H9 (cell line): ENCODE measurements around the gene SARS1. TPM values are rescaled to one million over a fixed set of nuclear protein-coding genes. Genes with fewer than 3 reads are reported as not detected.
"Not testable (repeated sequence)": the region's sequence is repeated elsewhere in the genome, so short reads cannot be mapped to it uniquely, and the experiment has no call there.

ENCODE experiments used
- DNase-seq: peaks from one replicate; pipeline ENCODE4 v3.0.0-alpha.2; 2017
- H2AFZ ChIP-seq: one replicate; pipeline ENCODE4 v1.6.1; 2013; ENCODE audit warnings: mild to moderate bottlenecking, low read length, control low read depth, moderate library complexity
- H2AK5ac ChIP-seq: 2 replicates; pipeline ENCODE4 v1.6.1; 2013; ENCODE audit warnings: low read length, control low read depth, mixed read lengths; ENCODE audit not compliant: insufficient read length
- H2BK120ac ChIP-seq: one replicate; pipeline ENCODE4 v1.6.1; 2013; ENCODE audit warnings: low read depth, mild to moderate bottlenecking, low read length, control low read depth, inconsistent platforms; ENCODE audit not compliant: poor library complexity, severe bottlenecking
- H2BK12ac ChIP-seq: 2 replicates; pipeline ENCODE4 v1.6.1; 2013; ENCODE audit warnings: low read length, control low read depth, mixed read lengths, low read depth; ENCODE audit not compliant: insufficient read length
- H2BK15ac ChIP-seq: 2 replicates; pipeline ENCODE4 v1.6.1; 2013; ENCODE audit warnings: low read depth, low read length, control low read depth
- H2BK20ac ChIP-seq: one replicate; pipeline ENCODE4 v1.6.1; 2013; ENCODE audit warnings: low read depth, mild to moderate bottlenecking, low read length, control low read depth, inconsistent platforms; ENCODE audit not compliant: poor library complexity, severe bottlenecking
- H2BK5ac ChIP-seq: 2 replicates; pipeline ENCODE4 v1.6.1; 2013; ENCODE audit warnings: low read length, control low read depth, mixed read lengths; ENCODE audit not compliant: insufficient read length
- H3K14ac ChIP-seq: 2 replicates; pipeline ENCODE4 v1.6.1; 2013; ENCODE audit warnings: low read length, control low read depth; ENCODE audit not compliant: insufficient read depth
- H3K18ac ChIP-seq: 2 replicates; pipeline ENCODE4 v1.6.1; 2013; ENCODE audit warnings: low read depth, mild to moderate bottlenecking, mixed read lengths, low read length, control low read depth; ENCODE audit not compliant: insufficient read length
- H3K23ac ChIP-seq: 2 replicates; pipeline ENCODE4 v1.6.1; 2013; ENCODE audit warnings: low read length, control low read depth, mixed read lengths, low read depth; ENCODE audit not compliant: insufficient read length
- H3K23me2 ChIP-seq: 2 replicates; pipeline ENCODE4 v1.6.1; 2013; ENCODE audit warnings: low read depth, mild to moderate bottlenecking, mixed read lengths, low read length, control low read depth; ENCODE audit not compliant: insufficient read length, poor library complexity, severe bottlenecking
- H3K27ac ChIP-seq: 2 replicates; pipeline ENCODE4 v1.5.1; 2013; ENCODE audit warnings: low read length, control low read depth, mixed read lengths, low read depth; ENCODE audit not compliant: insufficient read length
- H3K27me3 ChIP-seq: 2 replicates; pipeline ENCODE4 v1.6.1; 2013; ENCODE audit warnings: low read length, control low read depth, inconsistent platforms; ENCODE audit not compliant: insufficient read depth
- H3K4ac ChIP-seq: 2 replicates; pipeline ENCODE4 v1.6.1; 2013; ENCODE audit warnings: low read depth, mild to moderate bottlenecking, control low read depth, inconsistent platforms, low read length, moderate library complexity
- H3K4me1 ChIP-seq: 2 replicates; pipeline ENCODE4 v1.6.1; 2013; ENCODE audit warnings: low read length, control low read depth, inconsistent platforms; ENCODE audit not compliant: insufficient read depth
- H3K4me2 ChIP-seq: 2 replicates; pipeline ENCODE4 v1.6.1; 2013; ENCODE audit warnings: low read length, control low read depth, mixed read lengths; ENCODE audit not compliant: insufficient read length, insufficient read depth
- H3K56ac ChIP-seq: 2 replicates; pipeline ENCODE4 v1.6.1; 2013; ENCODE audit warnings: low read depth, mild to moderate bottlenecking, mixed read lengths, low read length, control low read depth; ENCODE audit not compliant: insufficient read length
- H3K79me1 ChIP-seq: 2 replicates; pipeline ENCODE4 v1.6.1; 2013; ENCODE audit warnings: low read depth, mild to moderate bottlenecking, moderate library complexity, low read length, control low read depth, inconsistent platforms; ENCODE audit not compliant: insufficient read depth, poor library complexity, severe bottlenecking
- H3K79me2 ChIP-seq: 2 replicates; pipeline ENCODE4 v1.6.1; 2013; ENCODE audit warnings: low read length, control low read depth, inconsistent platforms; ENCODE audit not compliant: insufficient read depth
- H3K9ac ChIP-seq: 2 replicates; pipeline ENCODE4 v1.6.1; 2013; ENCODE audit warnings: low read length, control low read depth, mixed read lengths; ENCODE audit not compliant: insufficient read length; ENCODE audit errors: extremely low read depth
- H3K9me3 ChIP-seq: one replicate; pipeline ENCODE4 v1.6.1; 2013; ENCODE audit warnings: low read depth, low read length, inconsistent platforms; ENCODE audit not compliant: control insufficient read depth
- H3T11ph ChIP-seq: one replicate; pipeline ENCODE4 v1.6.1; 2013; ENCODE audit warnings: mild to moderate bottlenecking, low read length, control low read depth, inconsistent platforms
- H4K20me1 ChIP-seq: one replicate; pipeline ENCODE4 v1.6.1; 2013; ENCODE audit not compliant: control insufficient read depth, insufficient read length, insufficient read depth
- H4K5ac ChIP-seq: 2 replicates; pipeline ENCODE4 v1.6.1; 2013; ENCODE audit warnings: low read depth, mild to moderate bottlenecking, mixed read lengths, low read length, control low read depth; ENCODE audit not compliant: insufficient read length
- H4K8ac ChIP-seq: replicated peaks from 2 replicates; pipeline ENCODE4 v1.6.1; 2013; ENCODE audit warnings: low read length, control low read depth, mixed read lengths, low read depth; ENCODE audit not compliant: insufficient read length
- H4K91ac ChIP-seq: 2 replicates; pipeline ENCODE4 v1.6.1; 2013; ENCODE audit warnings: low read depth, mild to moderate bottlenecking, moderate library complexity, mixed read lengths, low read length, control low read depth; ENCODE audit not compliant: insufficient read length
- H3K27ac Mint-ChIP-seq, 3 experiments: 2 replicates in 2 of 3; 3 replicates in 1 of 3; pipeline ENCODE4 v1.8.0; 2020 to 2021; ENCODE audit warnings: mixed read lengths in 3 of 3, mild to moderate bottlenecking in 1 of 3, moderate library complexity in 1 of 3
- H3K27me3 Mint-ChIP-seq: 2 replicates; pipeline ENCODE4 v1.8.0; 2021; ENCODE audit warnings: low read depth, mild to moderate bottlenecking, moderate library complexity, mixed read lengths
- H3K36me3 Mint-ChIP-seq, 3 experiments: 2 replicates in 2 of 3; 3 replicates in 1 of 3; pipeline ENCODE4 v1.8.0; 2020 to 2021; ENCODE audit warnings: low read depth in 3 of 3, mixed read lengths in 3 of 3; ENCODE audit not compliant: insufficient read depth in 1 of 3
- H3K4me1 Mint-ChIP-seq, 2 experiments: 2 replicates each; pipeline ENCODE4 v1.8.0; 2020; ENCODE audit warnings: mixed read lengths in 2 of 2
- H3K4me3 Mint-ChIP-seq, 2 experiments: 2 replicates in 1 of 2; 3 replicates in 1 of 2; pipeline ENCODE4 v1.8.0; 2020 to 2021; ENCODE audit warnings: mild to moderate bottlenecking in 2 of 2, mixed read lengths in 2 of 2, moderate library complexity in 1 of 2
- H3K9me3 Mint-ChIP-seq, 2 experiments: 2 replicates in 1 of 2; 3 replicates in 1 of 2; pipeline ENCODE4 v1.8.0; 2020; ENCODE audit warnings: mild to moderate bottlenecking in 2 of 2, mixed read lengths in 2 of 2, moderate library complexity in 1 of 2
- WGBS: extraction: QIAGEN DNeasy Blood & Tissue Kit; methylation state at CpG from one replicate; pipeline ENCODE4 v1.1.7; 2013; ENCODE audit warnings: missing lambda C conversion rate, low lambda C conversion rate, mixed read lengths; ENCODE audit not compliant: insufficient read length; ENCODE audit errors: extremely low coverage; 5-methylcytosine and 5-hydroxymethylcytosine counted together
- total RNA-seq: library from RNA; stranded (reverse); gene quantifications from 2 replicates; pipeline ENCODE4 v1.2.1, GENCODE V29; 2021

SARS1 gene
- total RNA-seq, 1 experiment from 2014 or later = 139 TPM

DNA sequence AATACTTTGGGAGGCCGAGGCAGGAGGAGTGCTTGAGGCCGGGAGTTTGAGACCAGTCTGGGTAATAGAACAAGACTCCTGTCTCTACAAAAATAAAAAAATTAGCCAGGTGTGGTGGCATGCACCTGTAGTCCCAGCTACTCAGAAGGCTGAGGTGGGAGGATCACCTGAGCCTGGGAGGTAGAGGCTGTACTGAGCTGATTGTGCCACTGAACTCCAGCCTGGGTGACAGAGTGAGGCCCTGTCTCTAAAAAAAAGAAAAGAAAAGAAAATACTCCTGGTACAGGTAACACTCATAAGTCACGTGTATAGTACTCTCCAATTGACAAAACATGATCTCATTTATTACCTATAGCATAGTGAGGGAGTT is 33.0 kb upstream of the SARS1 start:
- H3K56ac ChIP-seq, H4K5ac ChIP-seq, H4K20me1 ChIP-seq, H3K27ac ChIP-seq, H3K9ac ChIP-seq, H3K9me3 ChIP-seq, H2BK12ac ChIP-seq, H3K79me1 ChIP-seq, H2BK15ac ChIP-seq, H3K36me3 Mint-ChIP-seq, H3K79me2 ChIP-seq, H2BK5ac ChIP-seq, H2BK20ac ChIP-seq, DNase-seq, H3K27ac Mint-ChIP-seq, H3K4me3 Mint-ChIP-seq, H3K4me1 ChIP-seq, H3K4me1 Mint-ChIP-seq, H3K27me3 Mint-ChIP-seq, H3K27me3 ChIP-seq, H3K18ac ChIP-seq, H2AK5ac ChIP-seq, H4K91ac ChIP-seq, H3T11ph ChIP-seq, H3K4ac ChIP-seq, H3K23ac ChIP-seq, H3K4me2 ChIP-seq, H2BK120ac ChIP-seq, H3K23me2 ChIP-seq, H4K8ac ChIP-seq, H2AFZ ChIP-seq, H3K14ac ChIP-seq: not testable (repeated sequence)
- H3K9me3 Mint-ChIP-seq = peaks cover 10 to 16% of the 10 kb centered on the region in 2 experiments; a peak in 4 of 5 replicates
- WGBS = no CpG with 5 or more reads among the region's 3 CpGs
